IPS DF 6.9 (cell line): Measurements from ENCODE around the gene THRB.

Experiments used
- DNase-seq: peaks from one replicate; pipeline ENCODE4 v3.0.0-alpha.2; 2013; ENCODE audit warnings: low read depth, low spot score
- H3K27ac ChIP-seq: one replicate; pipeline ENCODE4 v1.5.1; 2013; ENCODE audit warnings: low read length, control low read depth
- H3K27me3 ChIP-seq: 2 replicates; pipeline ENCODE4 v1.6.1; 2013; ENCODE audit warnings: mild to moderate bottlenecking, low read length; ENCODE audit not compliant: control insufficient read depth, insufficient read depth
- H3K36me3 ChIP-seq: 2 replicates; pipeline ENCODE4 v1.6.1; 2013; ENCODE audit warnings: low read length; ENCODE audit not compliant: control insufficient read depth, insufficient read depth
- H3K4me1 ChIP-seq: 2 replicates; pipeline ENCODE4 v1.6.1; 2013; ENCODE audit warnings: low read length; ENCODE audit not compliant: control insufficient read depth, insufficient read depth
- H3K4me3 ChIP-seq: 2 replicates; pipeline ENCODE4 v1.5.1; 2013; ENCODE audit warnings: mild to moderate bottlenecking, low read length
- H3K9me3 ChIP-seq: 2 replicates; pipeline ENCODE4 v1.6.1; 2013; ENCODE audit warnings: low read length, inconsistent platforms; ENCODE audit not compliant: control insufficient read depth, insufficient read depth
- WGBS: extraction: QIAGEN DNeasy Blood & Tissue Kit; methylation state at CpG from one replicate; pipeline ENCODE4 v1.1.7; 2013; ENCODE audit warnings: mixed read lengths, missing lambda C conversion rate; ENCODE audit not compliant: insufficient read length, insufficient coverage; 5-methylcytosine and 5-hydroxymethylcytosine counted together

THRB gene

GRCh38 chr3:24195504-24196230, 299.0 kb downstream of the THRB start:
- Histone ChIP-seq H3K9me3 (no peaks in the 10 kb centered on the region), H3K4me3 (no peak overlapping the region), H3K4me1 (no peaks in the 10 kb centered on the region), H3K36me3 (no peaks in the 10 kb centered on the region), H3K27me3 (no peaks in the 10 kb centered on the region), H3K27ac (no peak overlapping the region)
- no peak for DNase-seq

GRCh38 chr3:24192469-24193056, 302.1 kb downstream of the THRB start:
- no peak for DNase-seq
- WGBS: no CpG with 5 or more reads among the region's 3 CpGs
- no peaks in the 10 kb centered on the region for H3K4me1 ChIP-seq

GRCh38 chr3:24191801-24192403, 302.7 kb downstream of the THRB start:
- no peaks in the 10 kb centered on the region for H3K27me3 ChIP-seq
- H3K36me3 ChIP-seq: no peaks in the 10 kb centered on the region
- no peaks in the 10 kb centered on the region for H3K9me3 ChIP-seq
- DNase-seq: no peak
- H3K27ac ChIP-seq: no peak overlapping the region
- H3K4me3 ChIP-seq: no peak overlapping the region
- H3K4me1 ChIP-seq: no peaks in the 10 kb centered on the region
- WGBS: no CpG with 5 or more reads among the region's 4 CpGs

More at GRCh38 chr3:24192469-24193056, 302.1 kb downstream of the THRB start:
- Histone ChIP-seq H3K4me3 (no peak overlapping the region), H3K9me3 (no peaks in the 10 kb centered on the region), H3K27ac (no peak overlapping the region), H3K27me3 (no peaks in the 10 kb centered on the region), H3K36me3 (no peaks in the 10 kb centered on the region)

- no peak overlapping the region for H3K4me3 ChIP-seq
- DNase-seq: no peak
- no peak overlapping the region for H3K27ac ChIP-seq
- H3K36me3 ChIP-seq: no peaks in the 10 kb centered on the region
- H3K27me3 ChIP-seq: no peaks in the 10 kb centered on the region
- no peaks in the 10 kb centered on the region for H3K4me1 ChIP-seq
- no peaks in the 10 kb centered on the region for H3K9me3 ChIP-seq
- no CpG with 5 or more reads among the region's 8 CpGs for WGBS
Observed at GRCh38 chr3:24190256-24190655, 304.4 kb downstream of the THRB start.

- H3K4me1 ChIP-seq: no peaks in the 10 kb centered on the region
- H3K27me3 ChIP-seq: no peaks in the 10 kb centered on the region
- H3K9me3 ChIP-seq: no peaks in the 10 kb centered on the region
- H3K27ac ChIP-seq: no peak overlapping the region
- peak; percentile 41 for DNase-seq
- H3K4me3 ChIP-seq: no peak overlapping the region
- WGBS: no CpG with 5 or more reads among the region's 5 CpGs
- H3K36me3 ChIP-seq: no peaks in the 10 kb centered on the region
Observed at GRCh38 chr3:24185738-24186384, 308.8 kb downstream of the THRB start.

GRCh38 chr3:24184528-24185176, 310.0 kb downstream of the THRB start:
- H3K36me3 ChIP-seq: no peaks in the 10 kb centered on the region
- H3K27me3 ChIP-seq: no peaks in the 10 kb centered on the region
- H3K27ac ChIP-seq: no peak overlapping the region
- H3K4me3 ChIP-seq: no peak overlapping the region
- no peaks in the 10 kb centered on the region for H3K9me3 ChIP-seq
- no peaks in the 10 kb centered on the region for H3K4me1 ChIP-seq
- WGBS: no CpG with 5 or more reads among the region's 5 CpGs
- no peak for DNase-seq

- Histone ChIP-seq H3K4me3 (no peak overlapping the region), H3K4me1 (no peaks in the 10 kb centered on the region), H3K27ac (no peak overlapping the region), H3K9me3 (no peaks in the 10 kb centered on the region), H3K27me3 (no peaks in the 10 kb centered on the region), H3K36me3 (no peaks in the 10 kb centered on the region)
- no peak for DNase-seq
- no CpG with 5 or more reads among the region's 2 CpGs for WGBS
Observed at GRCh38 chr3:24182756-24183155, 311.9 kb downstream of the THRB start.

- no peak overlapping the region for H3K4me3 ChIP-seq
- H3K9me3 ChIP-seq: no peaks in the 10 kb centered on the region
- H3K27ac ChIP-seq: no peak overlapping the region
- no peaks in the 10 kb centered on the region for H3K36me3 ChIP-seq
- DNase-seq: no peak
- H3K27me3 ChIP-seq: no peaks in the 10 kb centered on the region
- no peaks in the 10 kb centered on the region for H3K4me1 ChIP-seq
- no CpG with 5 or more reads among the region's 4 CpGs for WGBS
Observed at GRCh38 chr3:24181256-24181655, 313.4 kb downstream of the THRB start.

- no peak for DNase-seq
- Histone ChIP-seq H3K4me3 (no peak overlapping the region), H3K4me1 (no peaks in the 10 kb centered on the region), H3K36me3 (no peaks in the 10 kb centered on the region), H3K27me3 (no peaks in the 10 kb centered on the region), H3K9me3 (no peaks in the 10 kb centered on the region), H3K27ac (no peak overlapping the region)
- no CpG with 5 or more reads among the region's 3 CpGs for WGBS
Observed at GRCh38 chr3:24180616-24181015, 314.0 kb downstream of the THRB start.

GRCh38 chr3:24177201-24177600, 317.4 kb downstream of the THRB start:
- no peaks in the 10 kb centered on the region for H3K9me3 ChIP-seq
- peaks cover 2% of the 10 kb centered on the region; the same call in 1 of the 2 replicates for H3K4me1 ChIP-seq
- H3K4me3 ChIP-seq: no peak overlapping the region
- H3K27me3 ChIP-seq: no peaks in the 10 kb centered on the region
- no peak overlapping the region for H3K27ac ChIP-seq
- H3K36me3 ChIP-seq: no peaks in the 10 kb centered on the region
- no CpG with 5 or more reads among the region's 5 CpGs for WGBS
- no peak for DNase-seq
